NT2/D1 (cell line): ENCODE measurements around the gene MUCL3.

Experiments used
- DNase-seq: peaks from one replicate; pipeline ENCODE4 v3.0.0-alpha.2; 2011; ENCODE audit warnings: low read depth, low spot score
- H3K27me3 ChIP-seq: 2 replicates; pipeline ENCODE4 v1.6.0; 2011; ENCODE audit warnings: mild to moderate bottlenecking; ENCODE audit not compliant: insufficient read length, insufficient read depth
- H3K36me3 ChIP-seq: 2 replicates; pipeline ENCODE4 v1.6.1; 2011; ENCODE audit warnings: mild to moderate bottlenecking, low read length, mixed read lengths; ENCODE audit not compliant: insufficient read depth, insufficient read length
- H3K4me1 ChIP-seq: 2 replicates; pipeline ENCODE4 v1.5.1; 2011; ENCODE audit not compliant: insufficient read depth, insufficient read length
- H3K4me3 ChIP-seq: 2 replicates; pipeline ENCODE4 v1.5.1; 2011; ENCODE audit warnings: low read depth; ENCODE audit not compliant: insufficient read length
- H3K9ac ChIP-seq: 2 replicates; pipeline ENCODE4 v1.6.0; 2011; ENCODE audit warnings: low read depth; ENCODE audit not compliant: insufficient read length
- H3K9me3 ChIP-seq: 2 replicates; pipeline ENCODE4 v1.5.1; 2011; ENCODE audit warnings: mild to moderate bottlenecking, low read length; ENCODE audit not compliant: insufficient read depth
- SUZ12 ChIP-seq: IDR thresholded peaks from 2 replicates; pipeline ENCODE4 v1.6.1; 2011; ENCODE audit not compliant: insufficient read length, insufficient read depth; ENCODE audit errors: extremely low read depth
- YY1 ChIP-seq: IDR thresholded peaks from 2 replicates; pipeline ENCODE4 v1.6.1; 2011; ENCODE audit not compliant: insufficient read length, insufficient read depth
- ZNF274 ChIP-seq: IDR thresholded peaks from 2 replicates; pipeline ENCODE4 v1.6.1; 2011; ENCODE audit warnings: mild to moderate bottlenecking, low read depth, low read length

Gene MUCL3

GRCh38 chr6:30947231-30947630 lies 6.5 kb downstream of the MUCL3 start:
- H3K27me3 ChIP-seq: peaks cover 8% of the 10 kb centered on the region
- no peak for TF ChIP-seq SUZ12
- no peaks in the 10 kb centered on the region for H3K36me3 ChIP-seq
- no peaks in the 10 kb centered on the region for H3K4me1 ChIP-seq
- no peak overlapping the region for H3K9ac ChIP-seq
- no peak overlapping the region for H3K4me3 ChIP-seq
- H3K9me3 ChIP-seq: peaks cover 10% of the 10 kb centered on the region; the same call in 1 of the 2 replicates
- no peak for DNase-seq

- DNase-seq: no peak
- Histone ChIP-seq H3K4me1 (no peaks in the 10 kb centered on the region), H3K4me3 (no peak overlapping the region), H3K27me3 (peaks cover 21% of the 10 kb centered on the region), H3K9me3 (peaks cover 10% of the 10 kb centered on the region; the same call in 1 of the 2 replicates), H3K9ac (no peak overlapping the region), H3K36me3 (no peaks in the 10 kb centered on the region)
- TF ChIP-seq YY1 (no peak), ZNF274 (no peak), SUZ12 (no peak)
These were observed 8.0 kb downstream of the MUCL3 start for GRCh38 chr6:30948811-30949210.

GRCh38 chr6:30951907-30952469 lies 11.2 kb downstream of the MUCL3 start:
- no peak for DNase-seq
- TF ChIP-seq SUZ12: no peak
- TF ChIP-seq YY1: no peak
- no peak for TF ChIP-seq ZNF274
- Histone ChIP-seq H3K36me3 (no peaks in the 10 kb centered on the region), H3K27me3 (peaks cover 51% of the 10 kb centered on the region), H3K9me3 (peaks cover 10% of the 10 kb centered on the region; the same call in 1 of the 2 replicates), H3K4me1 (peaks cover 6% of the 10 kb centered on the region), H3K9ac (no peak overlapping the region), H3K4me3 (no peak overlapping the region)

- peaks cover 52% of the 10 kb centered on the region for H3K27me3 ChIP-seq
- peaks cover 6% of the 10 kb centered on the region for H3K4me1 ChIP-seq
- no peaks in the 10 kb centered on the region for H3K36me3 ChIP-seq
- H3K4me3 ChIP-seq: peak overlapping the region; percentile 21
- DNase-seq: no peak
- H3K9me3 ChIP-seq: peaks cover 5% of the 10 kb centered on the region; the same call in 1 of the 2 replicates
- H3K9ac ChIP-seq: peak overlapping the region; percentile 67
- TF ChIP-seq YY1: no peak
- no peak for TF ChIP-seq ZNF274
- no peak for TF ChIP-seq SUZ12
These were observed 14.0 kb downstream of the MUCL3 start for GRCh38 chr6:30954631-30955366.

- peak overlapping the region; percentile 21 for H3K4me3 ChIP-seq
- H3K9ac ChIP-seq: peak overlapping the region; percentile 70
- TF ChIP-seq SUZ12 (no peak), YY1 (no peak), ZNF274 (no peak)
- peaks cover 5% of the 10 kb centered on the region; the same call in 1 of the 2 replicates for H3K9me3 ChIP-seq
- peak; percentile 22 for DNase-seq
- no peaks in the 10 kb centered on the region for H3K36me3 ChIP-seq
- H3K4me1 ChIP-seq: peaks cover 6% of the 10 kb centered on the region
- peaks cover 52% of the 10 kb centered on the region for H3K27me3 ChIP-seq
These were observed 14.7 kb downstream of the MUCL3 start for GRCh38 chr6:30955367-30956042.

GRCh38 chr6:30957716-30958115 lies 16.9 kb downstream of the MUCL3 start:
- no peak overlapping the region for H3K4me3 ChIP-seq
- no peak overlapping the region for H3K9ac ChIP-seq
- H3K9me3 ChIP-seq: no peaks in the 10 kb centered on the region; the same call in 1 of the 2 replicates
- TF ChIP-seq ZNF274: no peak
- TF ChIP-seq SUZ12: no peak
- no peak for TF ChIP-seq YY1
- peaks cover 42% of the 10 kb centered on the region for H3K27me3 ChIP-seq
- DNase-seq: no peak
- H3K36me3 ChIP-seq: no peaks in the 10 kb centered on the region
- H3K4me1 ChIP-seq: peaks cover 6% of the 10 kb centered on the region

GRCh38 chr6:30960907-30961673 lies 20.3 kb downstream of the MUCL3 start:
- Histone ChIP-seq H3K9me3 (no peaks in the 10 kb centered on the region; the same call in 1 of the 2 replicates), H3K36me3 (no peaks in the 10 kb centered on the region), H3K9ac (no peak overlapping the region), H3K4me1 (peaks cover 1% of the 10 kb centered on the region), H3K4me3 (no peak overlapping the region), H3K27me3 (peaks cover 12% of the 10 kb centered on the region)
- no peak for TF ChIP-seq ZNF274
- no peak for TF ChIP-seq YY1
- no peak for TF ChIP-seq SUZ12
- DNase-seq: no peak
